HG03521 (cell line): ENCODE data around the gene OSBPL2.

Source experiments
- ATAC-seq: cut with Tn5 transposase; IDR thresholded peaks from one replicate; pipeline ENCODE4 v1.9.1; 2021; ENCODE audit warnings: mild to moderate bottlenecking, moderate library complexity; ENCODE audit not compliant: unreplicated experiment

Gene OSBPL2

GRCh38 chr20:62232770-62233645 is 5.3 kb upstream of the OSBPL2 start:
- ATAC-seq: no peak

GRCh38 chr20:62233684-62234083 is 4.6 kb upstream of the OSBPL2 start:
- ATAC-seq: no peak

GRCh38 chr20:62234339-62234738 is 4.0 kb upstream of the OSBPL2 start:
- ATAC-seq: no peak

GRCh38 chr20:62235001-62235776 is 3.1 kb upstream of the OSBPL2 start:
- ATAC-seq: no peak

GRCh38 chr20:62235777-62236157 is 2.6 kb upstream of the OSBPL2 start:
- no peak for ATAC-seq

- ATAC-seq: no peak
Observed at GRCh38 chr20:62236200-62236599, 2.1 kb upstream of the OSBPL2 start.

GRCh38 chr20:62236766-62237513 is 1.4 kb upstream of the OSBPL2 start:
- no peak for ATAC-seq

GRCh38 chr20:62237514-62237800 is 864 bp upstream of the OSBPL2 start:
- no peak for ATAC-seq

GRCh38 chr20:62238569-62239277 is 402 bp downstream of the OSBPL2 start:
- no peak for ATAC-seq

GRCh38 chr20:62239278-62239879 is 1.1 kb downstream of the OSBPL2 start:
- ATAC-seq: no peak

GRCh38 chr20:62240020-62240685 is 1.8 kb downstream of the OSBPL2 start:
- no peak for ATAC-seq

- ATAC-seq: no peak
Observed at GRCh38 chr20:62241506-62241905, 3.2 kb downstream of the OSBPL2 start.

- no peak for ATAC-seq
Observed at GRCh38 chr20:62242176-62242575, 3.9 kb downstream of the OSBPL2 start.

- no peak for ATAC-seq
Observed at GRCh38 chr20:62243106-62243505, 4.8 kb downstream of the OSBPL2 start.

- no peak for ATAC-seq
Observed at GRCh38 chr20:62243906-62244515, 5.7 kb downstream of the OSBPL2 start.

GRCh38 chr20:62244644-62245108 is 6.4 kb downstream of the OSBPL2 start:
- no peak for ATAC-seq

- ATAC-seq: no peak
Observed at GRCh38 chr20:62245911-62246280, 7.6 kb downstream of the OSBPL2 start.

GRCh38 chr20:62246431-62246830 is 8.1 kb downstream of the OSBPL2 start:
- ATAC-seq: no peak

GRCh38 chr20:62246872-62247652 is 8.7 kb downstream of the OSBPL2 start:
- ATAC-seq: no peak
